H1 (cell line): Measurements from ENCODE around the gene PEX16. TPM values are rescaled to one million over a fixed set of nuclear protein-coding genes. Genes with fewer than 3 reads are reported as not detected.

Source experiments
- ASH2L ChIP-seq: fragments of 200-600, 300-600 bp; sonication (generic); IDR thresholded peaks from one replicate; pipeline ENCODE4 v1.7.1; 2017; ENCODE audit warnings: low read length
- BCL11A ChIP-seq, 2 experiments: IDR thresholded peaks; one replicate each; pipeline ENCODE4 v1.6.1; 2011; ENCODE audit warnings: low read depth in 2 of 2, low read length in 2 of 2, mild to moderate bottlenecking in 2 of 2
- RAD21 ChIP-seq, 2 experiments: IDR thresholded peaks in 1 of 2; conservative IDR thresholded peaks in 1 of 2; 2 replicates each; pipeline ENCODE4 v1.6.1; 2011; ENCODE audit warnings: low read depth in 2 of 2, low read length in 2 of 2, improper control_type of control experiment in 1 of 2, inconsistent platforms in 1 of 2, mild to moderate bottlenecking in 1 of 2, moderate library complexity in 1 of 2
- SP1 ChIP-seq: IDR thresholded peaks from 2 replicates; pipeline ENCODE4 v1.6.1; 2011; ENCODE audit warnings: low read depth, low read length
- polyA plus RNA-seq, 7 experiments: library from polyadenylated mRNA; depleted of rRNA in 3 of 7; stranded (reverse) in 5 of 7; unstranded in 2 of 7; fragments of >200 nt in 5 of 7; fragments of 200-250 nt in 2 of 7; gene quantifications; 1 replicate in 5 of 7; 2 replicates in 1 of 7; 4 replicates in 1 of 7; pipeline versions ENCODE4 v1.2.1 to v1.2.3, GENCODE V29; 2011 to 2013; ENCODE audit warnings: missing spikeins in 2 of 7, mixed read lengths in 2 of 7
- total RNA-seq: library from RNA; stranded (reverse); fragmentation: NEBNext Ultra II Directional; extraction: Animal tissue kit (Norgen Biotek cat#: 25700); gene quantifications from 2 replicates; pipeline ENCODE4 v1.2.1, GENCODE V29; 2021

Gene PEX16
- total and polyA plus RNA-seq, 2 of the 8 experiments (the other 6 are each of a cell fraction or from before 2014, with no cell fraction given): 29.2 to 36.0 TPM

DNA sequence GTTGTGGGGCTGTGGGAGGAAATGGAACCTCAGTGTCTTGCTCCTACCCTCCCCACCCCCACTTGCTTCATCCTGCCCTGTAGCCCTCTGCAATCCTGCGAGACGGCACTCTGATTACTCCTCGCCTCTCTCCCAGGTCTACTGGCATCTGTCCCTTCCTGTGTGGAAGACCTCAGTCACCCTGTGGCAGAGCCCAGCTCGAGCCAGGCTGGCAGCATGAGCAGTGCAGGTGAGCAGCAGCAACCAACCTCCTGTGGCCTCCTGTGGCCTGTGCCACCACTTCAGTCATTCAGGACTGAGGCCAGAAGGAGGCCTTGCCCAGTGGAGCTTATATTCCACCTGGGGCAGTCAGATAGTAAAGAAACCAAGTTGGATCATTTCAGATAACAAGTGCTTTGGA is 47.0 kb downstream of the PEX16 start (continued):
- TF ChIP-seq BCL11A (IDR thresholded peaks at IDR 0.05; ENCODE audit: low read depth in 2 of 2, low read length in 2 of 2) (no peak), ASH2L (no peak), RAD21 (IDR thresholded peaks at IDR 0.05 in 1 of 2, conservative IDR thresholded peaks at IDR 0.05 in 1 of 2; ENCODE audit: low read depth in 2 of 2, low read length in 2 of 2) (no peak), SP1 (no peak)
